NCI-H187 (cell line): Measurements from ENCODE around the gene CAPN10.
"Not testable (repeated sequence)": the region's sequence is repeated elsewhere in the genome, so short reads cannot be mapped to it uniquely, and the experiment has no call there.

Source experiments
- DNase-seq, 2 experiments: peaks; one replicate each; lab custom pipeline; 2025; lab: John Stamatoyannopoulos, UW

The CAPN10 gene

DNA sequence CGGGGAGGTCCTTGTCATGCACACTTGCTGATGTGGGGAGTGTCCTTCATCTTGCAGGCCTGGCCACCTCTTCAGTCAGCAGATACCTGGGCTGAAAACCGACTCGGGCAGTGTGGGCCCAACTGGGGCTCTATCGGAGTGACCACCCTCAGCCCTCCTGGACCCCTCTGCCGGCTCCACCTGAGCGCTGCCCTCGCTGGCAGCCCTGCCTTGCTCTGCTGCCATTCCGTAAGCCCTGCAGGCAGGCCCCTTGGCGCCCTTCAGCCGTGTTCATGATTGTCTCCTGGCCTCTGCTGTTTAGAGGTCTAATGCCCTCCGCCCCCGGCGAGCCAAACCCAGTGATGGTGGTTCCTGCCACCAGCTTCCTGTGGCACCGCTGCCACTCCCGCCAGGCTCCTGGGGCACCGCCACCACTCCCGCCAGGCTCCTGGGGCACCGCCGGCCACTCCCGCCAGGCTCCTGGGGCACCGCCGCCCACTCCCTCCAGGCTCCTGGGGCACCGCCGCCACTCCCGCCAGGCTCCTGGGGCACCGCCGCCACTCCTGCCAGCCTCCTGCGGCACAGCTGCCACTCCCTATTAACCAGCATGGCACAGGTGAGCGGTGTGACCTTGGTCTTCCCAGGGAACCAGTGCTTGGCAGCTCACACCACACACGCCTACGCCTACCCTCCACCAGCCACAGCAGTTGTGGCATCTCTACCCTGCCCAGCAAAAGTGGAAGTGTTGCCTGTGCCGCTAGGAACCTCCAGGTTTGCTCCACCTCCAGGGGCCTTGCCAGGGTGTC lies 15.9 kb downstream of the CAPN10 start:
- DNase-seq, result no peak

DNA sequence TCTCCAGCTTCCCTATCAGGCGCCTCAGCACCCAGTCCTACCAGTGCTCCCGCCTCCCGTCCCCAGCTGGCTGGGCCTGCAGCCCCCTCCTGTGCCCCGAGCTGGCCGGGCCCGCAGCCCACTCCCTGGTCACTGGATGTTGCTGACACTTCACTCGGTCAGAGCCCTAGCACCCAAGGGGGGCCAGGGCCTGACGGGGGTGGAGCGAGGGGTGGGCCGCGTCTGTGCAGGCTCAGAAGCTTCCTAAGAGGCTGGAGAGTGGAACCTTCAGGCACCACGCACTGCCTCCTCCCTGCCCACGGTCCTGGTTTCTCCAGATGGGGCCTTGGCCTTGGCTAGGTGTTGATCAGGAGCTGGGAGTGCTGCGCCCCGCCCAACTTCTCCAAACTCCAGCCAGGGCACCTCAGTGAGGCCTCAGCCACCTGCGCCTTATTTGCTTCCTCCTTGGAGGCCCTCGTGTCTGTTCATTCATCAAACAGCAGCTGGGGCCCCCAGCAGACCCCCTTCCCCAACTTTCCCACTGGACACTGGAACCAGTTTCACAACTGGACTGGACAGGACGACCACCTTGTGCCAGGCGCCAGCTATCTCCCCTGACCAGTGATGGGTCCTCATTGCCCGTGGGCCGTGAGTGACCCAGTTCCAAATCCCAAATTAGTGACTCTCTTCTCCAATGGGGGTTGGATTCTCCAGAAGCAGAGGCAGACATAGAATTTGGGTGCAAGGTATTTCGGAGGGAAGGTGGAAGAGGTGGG lies 16.7 kb downstream of the CAPN10 start:
- DNase-seq, result no peak

DNA sequence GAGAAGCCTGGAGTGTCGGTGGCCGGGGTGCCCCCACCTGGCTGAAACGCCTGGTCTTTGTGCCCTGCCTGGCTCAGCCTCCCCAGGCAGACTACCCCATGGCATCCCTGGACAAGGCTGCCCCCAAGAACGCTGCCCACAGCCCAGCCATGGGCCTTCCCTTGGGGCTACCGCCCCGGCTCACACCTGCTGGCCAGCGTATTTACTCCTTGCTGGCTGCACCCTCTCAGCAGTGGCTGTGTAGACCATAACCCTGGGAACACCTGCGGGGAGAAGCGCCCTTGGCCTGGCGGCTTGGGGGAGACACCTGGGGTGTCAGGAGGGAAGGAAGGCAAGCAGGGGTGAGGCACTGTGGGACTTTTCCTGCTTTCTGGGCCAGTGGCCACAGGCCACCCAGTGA lies 17.3 kb downstream of the CAPN10 start:
- DNase-seq, result no peak

DNA sequence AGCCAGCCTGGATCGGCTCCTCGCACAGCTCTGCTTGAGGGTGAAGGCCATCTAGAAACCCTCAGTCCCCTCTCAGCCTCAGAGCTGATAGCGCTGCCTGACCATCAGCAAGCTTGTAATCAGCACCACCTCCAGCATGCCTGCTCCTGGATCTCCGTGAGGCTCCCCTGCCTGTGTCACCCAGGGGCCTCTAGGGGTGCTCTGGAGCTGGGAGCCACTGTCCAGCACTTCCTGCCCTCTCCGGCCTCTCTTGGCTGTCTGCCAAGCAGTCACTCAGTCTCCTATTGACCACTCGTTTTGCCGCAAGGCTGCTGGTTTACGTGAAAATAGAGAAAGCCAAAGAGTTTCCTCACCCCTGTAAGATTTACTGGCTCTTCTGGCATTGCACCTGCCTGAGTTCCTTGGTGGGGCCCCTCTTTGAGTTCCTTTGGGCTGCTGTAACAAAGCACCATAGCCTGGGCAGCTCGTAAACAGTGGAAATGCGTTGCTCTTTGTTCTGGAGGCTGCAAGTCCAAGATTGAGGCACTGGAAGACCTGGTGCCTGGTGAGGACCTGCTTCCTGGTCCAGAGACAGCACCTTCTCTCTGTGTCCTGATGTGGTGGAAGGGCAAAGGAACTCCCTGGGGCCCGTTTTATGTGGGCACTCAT lies 17.9 kb downstream of the CAPN10 start:
- no peak for DNase-seq

GRCh38 chr2:240604939-240605716 lies 18.6 kb downstream of the CAPN10 start:
- no peak for DNase-seq

DNA sequence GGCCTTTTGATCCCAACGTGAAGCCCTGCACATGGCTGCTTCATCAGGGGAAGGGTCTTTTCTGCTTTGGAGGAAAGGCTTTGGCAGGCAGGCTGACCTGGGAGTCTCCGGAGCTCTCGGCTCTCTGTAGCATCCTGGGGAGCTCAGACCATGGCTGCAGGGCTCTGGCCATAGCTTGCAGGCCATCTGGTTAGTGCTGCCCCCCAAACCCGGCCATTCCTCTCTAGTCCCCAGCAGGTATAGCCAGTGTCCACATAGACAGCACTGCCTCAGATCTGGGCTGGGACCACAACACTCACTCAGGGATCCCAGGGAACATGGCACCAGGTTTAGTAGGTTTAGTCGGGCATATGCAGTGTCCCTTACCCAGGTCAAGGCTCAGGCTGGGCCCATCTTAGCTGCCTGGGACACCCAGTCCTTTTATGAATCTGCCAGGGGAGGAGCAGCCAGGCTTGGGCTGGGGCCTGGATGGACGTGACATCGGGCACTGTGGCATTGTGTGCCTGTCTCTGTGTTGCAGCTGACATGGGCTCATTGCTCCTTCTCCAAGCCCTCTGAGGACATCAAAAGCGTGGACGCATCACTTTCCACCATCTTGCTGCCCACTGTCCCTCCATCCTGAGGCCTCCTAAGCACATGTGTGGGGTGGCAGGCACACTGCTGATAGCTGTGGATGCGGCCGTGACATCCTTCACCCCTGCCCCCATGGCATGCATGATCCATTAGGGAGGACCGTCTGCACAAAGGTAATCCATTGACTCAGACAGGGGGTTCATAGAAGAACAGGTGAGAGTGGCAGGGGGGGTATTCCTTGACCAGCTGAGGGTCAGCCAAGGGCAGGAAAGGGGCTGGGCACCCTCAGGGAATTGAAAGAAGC lies 19.6 kb downstream of the CAPN10 start:
- no peak for DNase-seq

DNA sequence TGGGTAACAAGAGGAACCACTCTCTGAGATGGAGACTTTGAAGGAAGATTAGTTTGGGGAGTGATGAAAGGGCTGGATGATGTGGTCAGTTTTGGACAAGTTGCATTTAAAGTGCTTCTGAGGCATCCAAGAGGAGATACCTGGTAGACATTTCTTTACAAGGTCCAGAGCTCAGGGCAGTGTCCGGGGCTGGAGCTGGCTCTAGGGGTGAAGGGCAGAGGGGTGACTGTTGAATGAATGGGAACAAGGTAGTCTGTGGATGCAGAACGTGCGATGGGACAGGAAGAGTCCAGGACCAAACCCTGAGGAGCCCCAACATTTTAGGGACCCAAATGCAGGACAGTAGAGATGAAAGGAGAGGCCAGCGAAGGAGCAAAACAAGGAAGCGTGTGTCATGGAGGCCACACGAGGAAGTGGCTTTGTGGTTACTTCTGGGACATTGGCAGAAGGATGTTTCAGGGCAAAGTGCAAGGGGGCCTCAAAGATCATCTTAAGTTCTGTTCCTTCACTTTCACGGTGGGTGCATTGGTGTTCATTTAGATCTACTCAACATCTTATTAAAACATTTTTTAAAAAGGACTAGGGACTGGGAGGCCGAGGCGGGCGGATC lies 25.2 kb downstream of the CAPN10 start:
- no peak for DNase-seq

DNA sequence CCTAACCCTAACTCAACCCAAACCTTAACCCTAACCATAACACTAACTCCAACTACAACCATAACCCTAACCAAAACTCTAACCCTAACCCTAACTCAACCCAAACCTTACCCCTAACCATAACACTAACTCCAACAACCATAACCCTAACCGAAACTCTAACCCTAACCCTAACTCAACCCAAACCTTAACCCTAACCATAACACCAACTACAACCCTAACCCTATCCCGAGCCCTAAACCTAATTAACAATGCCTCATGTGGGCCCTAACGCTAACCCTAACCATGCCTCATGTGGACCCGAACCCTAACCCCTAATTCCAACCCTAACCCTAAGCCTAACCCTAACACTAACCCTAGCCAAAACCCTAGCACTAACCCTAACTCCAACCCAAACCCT lies 27.2 kb downstream of the CAPN10 start:
- DNase-seq, result no peak

- DNase-seq, result no peak
Measured at GRCh38 chr2:240614391-240614790, 27.9 kb downstream of the CAPN10 start.

DNA sequence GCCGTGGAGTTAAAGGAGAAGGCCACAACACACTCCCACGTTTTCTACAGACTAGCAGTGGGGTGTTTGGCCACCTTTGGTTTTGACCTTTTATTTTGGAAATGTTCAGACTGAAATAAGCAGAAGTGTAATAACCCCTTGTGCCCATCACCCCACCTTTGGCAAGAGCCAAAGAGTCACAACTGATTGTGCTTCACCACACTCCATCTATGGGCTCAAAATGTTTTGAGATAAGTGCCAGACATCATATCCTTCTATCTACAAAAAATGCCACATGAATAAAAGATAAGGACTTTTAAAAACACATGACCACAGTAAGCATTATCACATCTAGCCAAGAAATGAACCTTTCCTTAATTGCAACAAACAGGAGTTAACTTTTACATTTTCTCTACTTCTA lies 28.9 kb downstream of the CAPN10 start:
- no peak for DNase-seq

- DNase-seq, result no peak
Measured at GRCh38 chr2:240615820-240616547, 29.4 kb downstream of the CAPN10 start.

DNA sequence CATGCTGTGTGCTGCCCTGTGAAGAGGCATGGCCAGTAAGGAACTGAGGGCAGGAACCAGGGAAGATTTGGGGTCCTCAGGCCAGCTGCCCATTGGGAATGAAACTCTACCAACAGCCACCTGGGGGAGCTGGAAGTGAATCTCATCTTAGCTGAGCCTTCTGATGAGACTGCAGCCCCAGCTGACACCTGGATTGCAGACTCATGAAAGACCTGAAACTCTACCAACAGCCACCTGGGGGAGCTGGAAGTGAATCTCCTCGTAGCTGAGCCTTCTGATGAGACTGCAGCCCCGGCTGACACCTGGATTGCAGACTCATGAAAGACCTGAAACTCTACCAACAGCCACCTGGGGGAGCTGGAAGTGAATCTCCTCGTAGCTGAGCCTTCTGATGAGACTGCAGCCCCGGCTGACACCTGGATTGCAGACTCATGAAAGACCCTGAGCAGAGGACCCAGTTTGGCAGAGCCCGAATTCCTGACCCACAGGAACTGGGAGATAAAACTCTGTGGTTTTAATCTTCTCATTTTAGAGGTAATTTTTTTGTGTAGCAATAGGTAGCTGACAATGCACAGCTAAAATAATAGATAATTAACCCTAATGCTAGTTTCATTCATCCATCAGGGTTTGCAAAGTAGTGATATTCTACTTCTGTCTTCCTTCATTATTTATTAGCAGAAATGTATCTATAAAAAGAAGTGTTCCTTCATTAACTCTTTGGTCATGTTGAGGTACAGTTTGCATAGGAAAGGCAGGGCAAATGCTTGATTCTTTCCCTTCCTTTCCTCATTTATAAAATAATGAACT lies 30.5 kb downstream of the CAPN10 start:
- not testable (repeated sequence) for DNase-seq

DNA sequence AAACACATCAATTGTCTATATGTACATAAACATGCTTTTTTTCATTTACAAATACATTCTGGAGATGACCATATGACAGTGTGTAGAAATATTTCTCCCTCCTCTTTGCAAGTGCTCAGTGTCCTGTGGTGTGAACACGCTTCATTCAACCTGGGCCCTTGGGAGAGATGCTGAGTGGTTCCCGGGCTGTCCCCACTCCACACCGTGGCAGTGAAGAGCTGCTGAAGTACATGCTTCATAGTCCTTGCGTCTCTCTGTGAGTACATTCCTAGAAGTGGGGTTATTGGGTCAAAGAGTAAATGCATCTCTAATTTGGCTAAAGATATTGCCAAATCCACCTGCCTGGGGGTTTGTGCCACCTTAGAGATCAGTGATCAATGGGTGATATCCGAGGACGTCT lies 32.2 kb downstream of the CAPN10 start:
- peak in 1 of 2 experiments; percentile 24 for DNase-seq

GRCh38 chr2:240619506-240620148 lies 33.1 kb downstream of the CAPN10 start:
- DNase-seq, result no peak

- no peak for DNase-seq
Measured at GRCh38 chr2:240620149-240620731, 33.7 kb downstream of the CAPN10 start.

DNA sequence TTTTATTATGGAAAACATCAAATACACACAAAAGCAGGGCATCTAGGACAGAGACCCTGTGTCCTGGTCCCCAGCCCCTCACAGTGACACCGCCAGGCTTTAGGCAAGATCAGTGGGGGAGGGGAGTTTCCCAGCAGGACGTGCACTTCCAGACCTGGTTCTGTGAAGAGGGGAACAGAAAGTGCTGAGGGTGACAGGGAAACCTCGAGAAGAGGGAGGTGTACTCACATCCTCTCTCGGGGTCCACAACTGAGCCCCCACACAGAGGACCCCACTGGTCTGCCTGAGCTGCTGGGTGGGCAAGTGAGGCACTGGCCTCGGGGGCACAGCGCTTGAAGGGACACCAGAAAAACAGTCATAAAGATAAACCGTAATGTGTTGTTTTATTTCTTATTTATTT lies 34.3 kb downstream of the CAPN10 start:
- no peak for DNase-seq

DNA sequence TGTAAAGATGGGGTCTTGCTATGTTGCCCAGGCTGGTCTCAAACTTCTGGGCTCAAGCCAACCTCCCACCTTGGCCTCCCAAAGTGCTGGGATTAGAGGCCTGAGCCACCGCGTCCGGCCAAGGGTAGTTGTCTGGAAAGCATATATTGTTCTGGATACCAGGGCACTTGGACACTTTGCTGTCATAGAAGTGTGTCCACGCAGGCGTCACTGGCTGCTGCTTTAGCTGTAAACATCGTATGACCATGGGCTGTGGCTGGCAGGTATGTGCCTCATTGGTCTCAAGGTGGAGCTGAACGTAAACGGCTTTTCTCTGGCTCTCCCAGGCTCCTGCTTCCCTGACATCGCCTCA lies 35.5 kb downstream of the CAPN10 start:
- DNase-seq, result no peak

DNA sequence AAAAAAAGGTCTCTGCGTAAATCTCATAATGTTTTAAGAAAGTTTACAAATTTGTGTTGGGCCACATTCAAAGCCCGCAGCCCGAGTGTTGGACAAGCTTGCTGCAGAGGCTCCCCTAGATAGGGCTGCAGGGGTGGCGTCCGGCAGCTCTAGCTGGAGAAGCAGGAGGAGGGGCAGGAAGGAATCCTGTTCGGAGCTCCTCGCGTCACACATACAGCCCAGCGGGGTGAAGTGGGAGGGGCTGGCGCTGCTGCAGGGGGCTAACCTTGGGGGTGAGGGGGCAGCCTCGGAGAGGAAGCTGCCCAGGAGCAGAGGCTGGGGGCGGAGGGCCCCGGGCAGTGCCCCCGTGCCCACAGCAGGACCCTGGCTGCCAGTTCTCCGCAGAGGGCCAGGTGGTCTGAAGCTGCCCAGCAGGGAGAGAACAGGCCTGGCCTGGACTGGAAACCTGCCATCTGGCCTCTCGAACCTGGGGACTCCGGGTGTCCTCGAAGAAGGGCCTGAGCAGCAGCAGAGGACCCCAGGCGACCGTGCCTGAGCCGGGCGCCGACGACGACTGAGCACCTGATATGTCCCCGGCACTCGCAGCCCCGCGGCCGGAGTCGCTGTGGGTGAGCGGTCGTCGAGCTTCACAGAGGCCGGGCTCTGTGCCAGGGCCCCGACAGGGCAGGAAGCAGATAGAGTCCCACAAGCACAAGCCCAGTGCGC lies 36.1 kb downstream of the CAPN10 start:
- DNase-seq, result no peak
